ENCODE results near the gene FOXP1. TPM values are rescaled to one million over a fixed set of nuclear protein-coding genes. Genes with fewer than 3 reads are reported as not detected.

The FOXP1 gene
- total and polyA plus RNA-seq, 2 of the 13 experiments (the other 11 are each of a cell fraction or from before 2014, with no cell fraction given): 40.4 to 59.0 TPM

- TF ChIP-seq, protein P1, sequence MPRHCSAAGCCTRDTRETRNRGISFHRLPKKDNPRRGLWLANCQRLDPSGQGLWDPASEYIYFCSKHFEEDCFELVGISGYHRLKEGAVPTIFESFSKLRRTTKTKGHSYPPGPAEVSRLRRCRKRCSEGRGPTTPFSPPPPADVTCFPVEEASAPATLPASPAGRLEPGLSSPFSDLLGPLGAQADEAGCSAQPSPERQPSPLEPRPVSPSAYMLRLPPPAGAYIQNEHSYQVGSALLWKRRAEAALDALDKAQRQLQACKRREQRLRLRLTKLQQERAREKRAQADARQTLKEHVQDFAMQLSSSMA (CRISPR knock-in tag; IDR thresholded peaks at IDR 0.05): no peak
These were observed 244.5 kb downstream of the FOXP1 start (continued) for GRCh38 chr3:71339049-71339448.

DNA sequence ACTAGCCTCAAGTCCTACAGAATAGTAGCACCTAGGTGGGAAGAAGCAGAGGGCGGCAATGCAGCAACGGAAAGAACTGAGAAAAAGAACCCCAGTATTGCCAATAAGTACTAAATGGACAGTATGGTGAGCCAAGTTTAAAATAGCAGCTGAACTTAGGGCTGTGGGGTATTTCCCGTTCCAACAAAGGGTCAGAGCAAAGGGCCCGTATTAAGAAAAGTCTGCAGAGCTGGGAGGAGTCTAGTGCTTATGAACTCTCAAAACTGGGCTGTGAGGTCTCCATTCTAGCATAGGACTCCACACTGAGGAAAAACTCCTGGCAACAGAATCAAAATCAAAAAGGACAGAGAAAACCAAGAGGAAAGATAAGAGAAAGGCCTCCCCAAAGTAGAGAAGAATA is 250.7 kb downstream of the FOXP1 start:
- 0 out of 2 replicates have a peak, but pooled peaks cover under 1% of the 10 kb centered on the region for H4K20me1 ChIP-seq (ENCODE audit: insufficient read depth, low read length)
- FAIRE-seq (no peak), DNase-seq (ENCODE audit: low spot score) (no peak), ATAC-seq (no peak)
- in situ Hi-C loops (cut with HindIII; ENCODE audit: extremely low pct_ligation_motif_present, low pct_unique_long_range_greater_than_20kb) (no loop called here), intact Hi-C loops (cut with micrococcal nuclease; ENCODE audit: unreplicated experiment) (no loop called here)
- H2AFZ ChIP-seq (ENCODE audit: low read length): no peak overlapping the region
- H3K9me3 ChIP-seq (ENCODE audit: low read length): no peaks in the 10 kb centered on the region
- H3K27me3 ChIP-seq (ENCODE audit: control insufficient read depth in 1 of 2, insufficient read depth in 2 of 2, low read length in 2 of 2): no peaks in the 10 kb centered on the region
- H3K36me3 ChIP-seq (replicated peaks in 1 of 2; ENCODE audit: control insufficient read depth in 1 of 2, insufficient read depth in 2 of 2, low read length in 2 of 2): peaks cover 1 to 4% of the 10 kb centered on the region in 2 experiments; a peak in 3 of 5 replicates
- no TSS peak for BruUV-seq (replicated peaks)
- no peak overlapping the region for H3K27ac ChIP-seq (ENCODE audit: extremely low read length, insufficient read depth, low read length)
- WGBS (ENCODE audit: low lambda C conversion rate): 99% methylated on average over 4 of the region's 4 CpGs
- ChIA-PET CTCF (ENCODE audit: low intra/inter-chr PET ratio, low total read pairs) (no interaction called here), POLR2A (no interaction called here)
- H3K4me2 ChIP-seq (ENCODE audit: low read depth, low read length): no peak overlapping the region
- H3K4me3 ChIP-seq (replicated peaks in 1 of 3; ENCODE audit: insufficient read depth in 1 of 3, low read depth in 2 of 3, low read length in 3 of 3): no peak overlapping the region
- H3K79me2 ChIP-seq (ENCODE audit: insufficient read depth, low read length): no peaks in the 10 kb centered on the region
- no peaks in the 10 kb centered on the region; the same call in 1 of the 2 replicates for H3K4me1 ChIP-seq (ENCODE audit: insufficient read depth, low read length)
- H3K9ac ChIP-seq (ENCODE audit: insufficient read depth, low read depth, low read length): no peak overlapping the region
- no peak for TF ChIP-seq ZNF224 (CRISPR knock-in tag; IDR thresholded peaks at IDR 0.05)
- TF ChIP-seq, protein P2, sequence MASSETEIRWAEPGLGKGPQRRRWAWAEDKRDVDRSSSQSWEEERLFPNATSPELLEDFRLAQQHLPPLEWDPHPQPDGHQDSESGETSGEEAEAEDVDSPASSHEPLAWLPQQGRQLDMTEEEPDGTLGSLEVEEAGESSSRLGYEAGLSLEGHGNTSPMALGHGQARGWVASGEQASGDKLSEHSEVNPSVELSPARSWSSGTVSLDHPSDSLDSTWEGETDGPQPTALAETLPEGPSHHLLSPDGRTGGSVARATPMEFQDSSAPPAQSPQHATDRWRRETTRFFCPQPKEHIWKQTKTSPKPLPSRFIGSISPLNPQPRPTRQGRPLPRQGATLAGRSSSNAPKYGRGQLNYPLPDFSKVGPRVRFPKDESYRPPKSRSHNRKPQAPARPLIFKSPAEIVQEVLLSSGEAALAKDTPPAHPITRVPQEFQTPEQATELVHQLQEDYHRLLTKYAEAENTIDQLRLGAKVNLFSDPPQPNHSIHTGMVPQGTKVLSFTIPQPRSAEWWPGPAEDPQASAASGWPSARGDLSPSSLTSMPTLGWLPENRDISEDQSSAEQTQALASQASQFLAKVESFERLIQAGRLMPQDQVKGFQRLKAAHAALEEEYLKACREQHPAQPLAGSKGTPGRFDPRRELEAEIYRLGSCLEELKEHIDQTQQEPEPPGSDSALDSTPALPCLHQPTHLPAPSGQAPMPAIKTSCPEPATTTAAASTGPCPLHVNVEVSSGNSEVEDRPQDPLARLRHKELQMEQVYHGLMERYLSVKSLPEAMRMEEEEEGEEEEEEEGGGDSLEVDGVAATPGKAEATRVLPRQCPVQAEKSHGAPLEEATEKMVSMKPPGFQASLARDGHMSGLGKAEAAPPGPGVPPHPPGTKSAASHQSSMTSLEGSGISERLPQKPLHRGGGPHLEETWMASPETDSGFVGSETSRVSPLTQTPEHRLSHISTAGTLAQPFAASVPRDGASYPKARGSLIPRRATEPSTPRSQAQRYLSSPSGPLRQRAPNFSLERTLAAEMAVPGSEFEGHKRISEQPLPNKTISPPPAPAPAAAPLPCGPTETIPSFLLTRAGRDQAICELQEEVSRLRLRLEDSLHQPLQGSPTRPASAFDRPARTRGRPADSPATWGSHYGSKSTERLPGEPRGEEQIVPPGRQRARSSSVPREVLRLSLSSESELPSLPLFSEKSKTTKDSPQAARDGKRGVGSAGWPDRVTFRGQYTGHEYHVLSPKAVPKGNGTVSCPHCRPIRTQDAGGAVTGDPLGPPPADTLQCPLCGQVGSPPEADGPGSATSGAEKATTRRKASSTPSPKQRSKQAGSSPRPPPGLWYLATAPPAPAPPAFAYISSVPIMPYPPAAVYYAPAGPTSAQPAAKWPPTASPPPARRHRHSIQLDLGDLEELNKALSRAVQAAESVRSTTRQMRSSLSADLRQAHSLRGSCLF (CRISPR knock-in tag; IDR thresholded peaks at IDR 0.05; ENCODE audit: borderline replicate concordance): no peak
- no peak for TF ChIP-seq PHF8 (CRISPR knock-in tag; IDR thresholded peaks at IDR 0.05)
- TF ChIP-seq TOPORS (CRISPR knock-in tag; IDR thresholded peaks at IDR 0.05): no peak
- no peak for TF ChIP-seq KLF6 (CRISPR knock-in tag; IDR thresholded peaks at IDR 0.05)
- TF ChIP-seq HIC2 (CRISPR knock-in tag; IDR thresholded peaks at IDR 0.05; ENCODE audit: low read depth): no peak
- no peak for TF ChIP-seq SRSF1 (optimal IDR thresholded peaks at IDR 0.05; ENCODE audit: low read depth, low read length)
- TF ChIP-seq SMYD3 (CRISPR knock-in tag; IDR thresholded peaks at IDR 0.05): no peak
- TF ChIP-seq ZNF383 (CRISPR knock-in tag; IDR thresholded peaks at IDR 0.05; ENCODE audit: borderline replicate concordance): no peak
- no peak for TF ChIP-seq HOXA3 (CRISPR knock-in tag; IDR thresholded peaks at IDR 0.05)
- TF ChIP-seq, protein P3, sequence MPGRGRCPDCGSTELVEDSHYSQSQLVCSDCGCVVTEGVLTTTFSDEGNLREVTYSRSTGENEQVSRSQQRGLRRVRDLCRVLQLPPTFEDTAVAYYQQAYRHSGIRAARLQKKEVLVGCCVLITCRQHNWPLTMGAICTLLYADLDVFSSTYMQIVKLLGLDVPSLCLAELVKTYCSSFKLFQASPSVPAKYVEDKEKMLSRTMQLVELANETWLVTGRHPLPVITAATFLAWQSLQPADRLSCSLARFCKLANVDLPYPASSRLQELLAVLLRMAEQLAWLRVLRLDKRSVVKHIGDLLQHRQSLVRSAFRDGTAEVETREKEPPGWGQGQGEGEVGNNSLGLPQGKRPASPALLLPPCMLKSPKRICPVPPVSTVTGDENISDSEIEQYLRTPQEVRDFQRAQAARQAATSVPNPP (CRISPR knock-in tag; IDR thresholded peaks at IDR 0.05): no peak
- no peak for TF ChIP-seq ZSCAN20 (CRISPR knock-in tag; IDR thresholded peaks at IDR 0.05; ENCODE audit: borderline replicate concordance)
- TF ChIP-seq ZNF660 (CRISPR knock-in tag; IDR thresholded peaks at IDR 0.05; ENCODE audit: borderline replicate concordance, low read depth): no peak
